Ovary (tissue), 3 donors: Measurements from ENCODE around the gene OGFOD2.

Source experiments
- EP300 ChIP-seq: sonication (generic); formaldehyde crosslinking; IDR thresholded peaks from one replicate; pipeline ENCODE4 v1.6.1; 2017; ENCODE audit warnings: antibody characterized with exemption
- TF ChIP-seq, protein P1 (sequence below), 3 donors: fragments of 450-650 bp in 2 of 3; fragments of 200-600 bp in 1 of 3; IDR thresholded peaks; one replicate each; pipeline versions ENCODE4 v1.5.1 to v1.8.0; 2016 to 2022; ENCODE audit warnings: antibody characterized with exemption in 3 of 3, mild to moderate bottlenecking in 1 of 3
- donor health status: DM: no; HTN: no; CAD: no.

DNA sequence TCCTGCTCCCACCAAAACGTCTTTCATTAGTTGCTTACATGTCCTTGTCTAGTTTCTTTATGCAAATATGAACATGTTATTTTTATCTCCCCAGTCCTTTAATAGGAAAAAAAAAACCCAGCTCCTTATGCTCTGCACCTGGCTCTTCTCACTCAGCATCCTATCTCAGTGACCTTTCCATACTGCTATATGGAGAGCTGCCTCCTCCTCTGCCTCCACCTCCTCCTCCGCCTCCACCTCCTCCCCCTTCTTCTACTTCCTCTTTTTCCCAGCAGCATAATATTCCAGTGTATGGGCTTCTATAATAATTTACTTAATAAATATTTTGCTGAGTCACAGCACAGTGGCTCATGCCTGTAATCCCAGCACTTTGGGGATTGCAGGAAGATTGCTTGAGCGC lies 40.3 kb upstream of the OGFOD2 start:
- TF ChIP-seq, protein P1, sequence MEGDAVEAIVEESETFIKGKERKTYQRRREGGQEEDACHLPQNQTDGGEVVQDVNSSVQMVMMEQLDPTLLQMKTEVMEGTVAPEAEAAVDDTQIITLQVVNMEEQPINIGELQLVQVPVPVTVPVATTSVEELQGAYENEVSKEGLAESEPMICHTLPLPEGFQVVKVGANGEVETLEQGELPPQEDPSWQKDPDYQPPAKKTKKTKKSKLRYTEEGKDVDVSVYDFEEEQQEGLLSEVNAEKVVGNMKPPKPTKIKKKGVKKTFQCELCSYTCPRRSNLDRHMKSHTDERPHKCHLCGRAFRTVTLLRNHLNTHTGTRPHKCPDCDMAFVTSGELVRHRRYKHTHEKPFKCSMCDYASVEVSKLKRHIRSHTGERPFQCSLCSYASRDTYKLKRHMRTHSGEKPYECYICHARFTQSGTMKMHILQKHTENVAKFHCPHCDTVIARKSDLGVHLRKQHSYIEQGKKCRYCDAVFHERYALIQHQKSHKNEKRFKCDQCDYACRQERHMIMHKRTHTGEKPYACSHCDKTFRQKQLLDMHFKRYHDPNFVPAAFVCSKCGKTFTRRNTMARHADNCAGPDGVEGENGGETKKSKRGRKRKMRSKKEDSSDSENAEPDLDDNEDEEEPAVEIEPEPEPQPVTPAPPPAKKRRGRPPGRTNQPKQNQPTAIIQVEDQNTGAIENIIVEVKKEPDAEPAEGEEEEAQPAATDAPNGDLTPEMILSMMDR (IDR thresholded peaks at IDR 0.05), result no peak
- no peak for TF ChIP-seq EP300
